Transverse colon (tissue), 4 donors: ENCODE data around the gene CCL22. TPM values are rescaled to one million over a fixed set of nuclear protein-coding genes. Genes with fewer than 3 reads are reported as not detected.
A peak's percentile ranks its signal among the peaks of the same experiment; 100 is the strongest.

Experiments used
- DNase-seq: peaks from one replicate; pipeline ENCODE4 v3.0.0-alpha.2; 2019
- H3K27ac ChIP-seq, 4 donors: fragments of 200-600 bp; sonication (generic); 2 replicates each; pipeline ENCODE4 v1.5.1; 2016 to 2018; ENCODE audit warnings: inconsistent platforms in 4 of 4
- H3K27me3 ChIP-seq: fragments of 200-600 bp; sonication (generic); 2 replicates; pipeline ENCODE4 v1.5.1; 2017; ENCODE audit warnings: inconsistent platforms
- H3K36me3 ChIP-seq, 4 donors: fragments of 200-600 bp; sonication (generic); 2 replicates each; pipeline ENCODE4 v1.5.1; 2017 to 2019; ENCODE audit warnings: inconsistent platforms in 4 of 4
- H3K4me1 ChIP-seq, 4 donors: fragments of 200-600 bp; sonication (generic); 2 replicates each; pipeline ENCODE4 v1.5.1; 2017 to 2020; ENCODE audit warnings: inconsistent platforms in 4 of 4
- H3K4me3 ChIP-seq, 4 donors: fragments of 200-600 bp; sonication (generic); 1 replicate in 1 of 4; 2 replicates in 3 of 4; pipeline versions ENCODE4 v1.5.1 to v1.6.1; 2017 to 2019; ENCODE audit warnings: inconsistent platforms in 4 of 4
- H3K9me3 ChIP-seq, 2 donors: fragments of 200-600 bp; sonication (generic); 2 replicates each; pipeline ENCODE4 v1.5.1; 2017 to 2019; ENCODE audit warnings: inconsistent platforms in 2 of 2
- EP300 ChIP-seq: sonication (generic); formaldehyde crosslinking; IDR thresholded peaks from one replicate; pipeline ENCODE4 v1.6.1; 2017; ENCODE audit warnings: antibody characterized with exemption, low read depth
- POLR2A ChIP-seq: fragments of 450-650 bp; IDR thresholded peaks from one replicate; pipeline ENCODE4 v1.6.1; 2016; ENCODE audit warnings: antibody characterized with exemption, mild to moderate bottlenecking, moderate library complexity
- POLR2AphosphoS5 ChIP-seq, 3 donors: sonication (generic); formaldehyde crosslinking; IDR thresholded peaks; one replicate each; pipeline ENCODE4 v1.6.1; 2016; ENCODE audit warnings: antibody characterized with exemption in 3 of 3
- WGBS, 2 donors: methylation state at CpG; one replicate each; pipeline ENCODE4 v1.1.5; 2018; ENCODE audit warnings: low coverage in 1 of 2; 5-methylcytosine and 5-hydroxymethylcytosine counted together
- in situ Hi-C, 4 donors: fragments of 200-750 bp; cut with MboI; loops; one replicate each; pipeline versions ENCODE4 v1.15.0 to v1.15.1; 2017; ENCODE audit warnings: low sequenced_read_pairs in 3 of 4, low pct_ligation_motif_present in 1 of 4, low pct_unique_long_range_greater_than_20kb in 1 of 4
- intact Hi-C: fragments of 100-400 bp; cut with DNase I; formaldehyde crosslinking; loops from one replicate; pipeline ENCODE4 v1.15.1; 2023; ENCODE audit warnings: low total_unique reads
- total RNA-seq, 4 donors: library from RNA; depleted of rRNA; stranded (reverse); fragments of >200 nt; gene quantifications; one replicate each; pipeline ENCODE4 v1.1.0, GENCODE V29; 2016
- TF ChIP-seq, protein P1 (sequence below), 5 experiments: fragments of 200-600 bp in 3 of 5; fragments of 450-650 bp in 2 of 5; sonication (generic) in 3 of 5; IDR thresholded peaks; 1 replicate in 2 of 5; 2 replicates in 3 of 5; pipeline ENCODE4 v1.5.1; 2016 to 2017; ENCODE audit warnings: antibody characterized with exemption in 5 of 5, inconsistent platforms in 3 of 5, mild to moderate bottlenecking in 2 of 5, moderate library complexity in 1 of 5

The CCL22 gene
- total RNA-seq, 4 donors from 2014 or later, result 0.64 TPM; not detected in 3

DNA sequence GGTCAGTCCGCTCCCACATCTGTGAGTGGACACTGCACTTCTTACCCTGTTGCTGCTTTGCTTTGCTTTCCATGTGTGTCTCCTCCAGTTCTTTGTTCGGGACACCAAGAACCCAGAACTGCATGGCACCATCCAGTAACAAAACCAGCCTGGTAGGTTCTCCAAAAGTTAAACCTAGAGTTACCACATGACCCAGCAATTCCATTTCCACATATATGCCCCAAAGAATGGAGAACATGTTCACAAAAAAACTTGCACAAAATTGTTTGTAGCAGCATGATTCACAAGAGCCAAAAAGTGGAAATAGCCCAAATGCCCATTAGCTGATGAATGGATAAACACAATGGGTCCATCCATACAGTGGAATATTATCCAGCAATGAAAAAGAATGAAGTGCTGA is 10.3 kb upstream of the CCL22 start:
- Histone ChIP-seq H3K36me3 (no peaks in the 10 kb centered on the region), H3K4me3 (no peak overlapping the region), H3K27ac (no peak overlapping the region), H3K27me3 (peaks cover 4% of the 10 kb centered on the region), H3K4me1 (no peaks in the 10 kb centered on the region), H3K9me3 (no peaks in the 10 kb centered on the region)
- WGBS, 2 donors, result 95% methylated on average over 2 of the region's 2 CpGs; no CpG with 5 or more reads in 1 of the 2 donors
- intact Hi-C loops, result no loop called here
- DNase-seq, result no peak
- TF ChIP-seq POLR2AphosphoS5 (IDR thresholded peaks at IDR 0.05) (no peak), EP300 (no peak), POLR2A (no peak)
- TF ChIP-seq, protein P1, sequence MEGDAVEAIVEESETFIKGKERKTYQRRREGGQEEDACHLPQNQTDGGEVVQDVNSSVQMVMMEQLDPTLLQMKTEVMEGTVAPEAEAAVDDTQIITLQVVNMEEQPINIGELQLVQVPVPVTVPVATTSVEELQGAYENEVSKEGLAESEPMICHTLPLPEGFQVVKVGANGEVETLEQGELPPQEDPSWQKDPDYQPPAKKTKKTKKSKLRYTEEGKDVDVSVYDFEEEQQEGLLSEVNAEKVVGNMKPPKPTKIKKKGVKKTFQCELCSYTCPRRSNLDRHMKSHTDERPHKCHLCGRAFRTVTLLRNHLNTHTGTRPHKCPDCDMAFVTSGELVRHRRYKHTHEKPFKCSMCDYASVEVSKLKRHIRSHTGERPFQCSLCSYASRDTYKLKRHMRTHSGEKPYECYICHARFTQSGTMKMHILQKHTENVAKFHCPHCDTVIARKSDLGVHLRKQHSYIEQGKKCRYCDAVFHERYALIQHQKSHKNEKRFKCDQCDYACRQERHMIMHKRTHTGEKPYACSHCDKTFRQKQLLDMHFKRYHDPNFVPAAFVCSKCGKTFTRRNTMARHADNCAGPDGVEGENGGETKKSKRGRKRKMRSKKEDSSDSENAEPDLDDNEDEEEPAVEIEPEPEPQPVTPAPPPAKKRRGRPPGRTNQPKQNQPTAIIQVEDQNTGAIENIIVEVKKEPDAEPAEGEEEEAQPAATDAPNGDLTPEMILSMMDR (IDR thresholded peaks at IDR 0.05), result no peak
- in situ Hi-C loops, result no loop called here

DNA sequence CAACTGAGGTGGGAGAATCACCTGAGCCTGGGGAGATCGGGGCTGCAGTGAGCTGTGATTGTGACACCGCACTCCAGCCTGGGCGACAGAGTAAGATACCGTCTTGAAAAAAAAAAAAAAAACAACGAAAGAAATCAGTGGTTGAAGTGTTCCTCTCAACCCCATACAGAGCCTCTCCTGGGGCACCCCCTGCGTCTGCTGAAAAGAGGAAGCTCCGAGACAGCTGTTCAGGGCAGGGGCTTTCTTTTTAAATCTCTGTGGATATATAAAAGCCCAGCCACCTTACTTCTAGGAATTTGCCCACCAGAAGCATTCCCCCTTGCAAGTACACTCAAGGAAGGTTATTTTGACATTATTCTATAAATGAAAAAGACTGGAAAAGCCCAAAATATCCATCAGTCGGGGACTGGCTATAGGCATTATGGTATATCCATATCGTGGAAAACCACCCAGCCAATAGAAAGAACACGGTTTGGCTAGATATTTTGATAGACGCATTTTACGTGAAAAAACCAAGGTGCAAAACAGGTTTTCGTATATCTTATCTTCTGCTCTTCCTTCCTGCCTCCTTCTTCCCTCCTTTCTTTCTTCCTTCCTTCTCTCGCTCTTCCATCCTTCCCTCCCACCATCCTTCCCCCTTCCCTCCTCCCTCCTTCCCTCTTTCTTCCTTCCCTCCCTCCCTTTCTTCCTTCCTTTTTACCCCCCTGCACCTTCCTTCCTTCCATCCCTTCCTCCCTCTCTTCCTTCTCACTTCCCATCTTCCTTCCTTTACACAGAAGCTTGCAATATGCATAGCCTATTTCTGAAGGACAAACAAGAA is 9.2 kb upstream of the CCL22 start:
- no peaks in the 10 kb centered on the region for H3K36me3 ChIP-seq
- H3K27me3 ChIP-seq, result peaks cover 4% of the 10 kb centered on the region
- 53 to 59% methylated on average over 11 to 14 of the region's 14 CpGs for WGBS, 2 donors
- H3K27ac ChIP-seq, result no peak overlapping the region
- peak; percentile 32 for DNase-seq
- H3K4me1 ChIP-seq, result no peaks in the 10 kb centered on the region
- TF ChIP-seq POLR2A, result no peak
- TF ChIP-seq, protein P1 (IDR thresholded peaks at IDR 0.05), result no peak
- no peak for TF ChIP-seq EP300
- no peak for TF ChIP-seq POLR2AphosphoS5 (IDR thresholded peaks at IDR 0.05)
- H3K4me3 ChIP-seq, result no peak overlapping the region
- no peaks in the 10 kb centered on the region for H3K9me3 ChIP-seq
- intact Hi-C loops (no loop called here), in situ Hi-C loops (no loop called here)

DNA sequence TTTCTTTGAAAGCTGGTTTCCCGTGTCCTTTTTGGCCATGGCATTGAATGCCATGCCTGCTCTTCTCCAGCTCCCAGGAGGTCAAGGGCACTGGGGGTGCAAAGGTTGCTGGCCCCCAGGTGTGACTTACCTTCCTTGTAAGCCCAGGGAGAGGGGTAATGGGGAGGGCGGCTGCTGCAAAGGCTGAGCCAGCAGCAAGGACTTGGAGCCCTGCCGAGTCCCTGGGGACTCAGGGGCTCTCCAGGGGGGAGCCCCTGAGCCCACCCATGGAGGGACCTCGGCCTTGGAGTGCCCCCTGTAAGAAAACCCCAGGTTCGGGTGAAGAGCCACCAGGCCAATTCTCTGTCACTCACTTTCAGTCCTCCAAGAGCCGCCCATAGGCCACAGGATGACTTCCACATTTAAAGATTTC is 5.9 kb upstream of the CCL22 start:
- Histone ChIP-seq H3K9me3 (no peaks in the 10 kb centered on the region), H3K4me1 (no peaks in the 10 kb centered on the region), H3K36me3 (no peaks in the 10 kb centered on the region), H3K27me3 (peaks cover 4% of the 10 kb centered on the region), H3K4me3 (no peak overlapping the region), H3K27ac (no peak overlapping the region)
- 69 to 100% methylated on average over 1 to 6 of the region's 6 CpGs for WGBS, 2 donors
- no peak for DNase-seq
- TF ChIP-seq, protein P1 (IDR thresholded peaks at IDR 0.05), result no peak
- no peak for TF ChIP-seq POLR2A
- TF ChIP-seq EP300, result no peak
- in situ Hi-C loops, result no loop called here
- intact Hi-C loops, result no loop called here

DNA sequence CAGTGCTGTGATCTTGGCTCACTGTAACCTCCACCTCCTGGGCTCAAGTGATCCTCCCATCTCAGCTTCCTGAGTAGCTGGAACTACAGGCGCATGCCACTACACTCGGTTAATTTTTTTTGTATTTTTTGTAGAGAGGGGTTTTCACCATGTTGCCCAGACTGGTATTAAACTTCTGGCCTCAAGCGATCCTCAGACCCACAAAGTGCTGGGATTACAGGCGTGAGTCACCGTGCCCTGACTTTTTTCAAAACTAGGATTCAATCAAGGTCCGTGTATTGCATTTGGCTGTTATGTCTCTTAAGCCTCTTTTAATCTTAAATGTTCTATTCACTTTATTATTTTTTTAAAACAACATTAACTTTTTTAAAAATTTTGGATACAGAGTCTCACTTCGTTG is 4.3 kb upstream of the CCL22 start:
- in situ Hi-C loops, result no loop called here
- intact Hi-C loops, result no loop called here
- Histone ChIP-seq H3K4me3 (no peak overlapping the region), H3K27ac (no peak overlapping the region), H3K27me3 (no peaks in the 10 kb centered on the region), H3K4me1 (no peaks in the 10 kb centered on the region), H3K36me3 (no peaks in the 10 kb centered on the region), H3K9me3 (no peaks in the 10 kb centered on the region)
- TF ChIP-seq EP300 (no peak), POLR2AphosphoS5 (IDR thresholded peaks at IDR 0.05) (no peak), POLR2A (no peak)
- TF ChIP-seq, protein P1 (IDR thresholded peaks at IDR 0.05), result no peak
- WGBS, 2 donors, result 88 to 89% methylated on average over 5 to 7 of the region's 7 CpGs
- DNase-seq, result no peak
